OCI-LY7 (cell line): ENCODE measurements around the gene KCNMA1. TPM values are rescaled to one million over a fixed set of nuclear protein-coding genes. Genes with fewer than 3 reads are reported as not detected.

ENCODE experiments used
- BruUV-seq: library from RNA; stranded (reverse); fragments of 400-500 nt; replicated peaks from 2 replicates; lab custom pipeline; 2021; lab: Mats Ljungman, UMichigan
- CTCF ChIA-PET: fragments of 300-600 bp; sonication (Branson Sonifier 250); formaldehyde crosslinking; loops from one replicate; lab custom pipeline; 2022; ENCODE audit warnings: antibody characterized with exemption; ENCODE audit not compliant: unreplicated experiment; lab: Charles Lee
- POLR2A ChIA-PET: fragments of 300-600 bp; sonication (Branson Sonifier 250); formaldehyde crosslinking; loops from one replicate; lab custom pipeline; 2022; ENCODE audit warnings: antibody characterized with exemption; lab: Charles Lee
- DNase-seq: peaks from one replicate; pipeline ENCODE4 v3.0.0-alpha.2; 2015; ENCODE audit warnings: low spot score
- H2AFZ ChIP-seq: fragments of 200-600 bp; sonication (generic), shearing (Covaris generic); 2 replicates; pipeline ENCODE4 v1.6.1; 2014; ENCODE audit warnings: mild to moderate bottlenecking, antibody characterized with exemption, low read length, moderate library complexity
- H3K27ac ChIP-seq: fragments of 200-600 bp; sonication (generic); 2 replicates; pipeline ENCODE4 v1.5.1; 2014; ENCODE audit warnings: mixed run types, low read depth, mild to moderate bottlenecking, moderate library complexity, low read length, inconsistent platforms; ENCODE audit not compliant: poor library complexity, severe bottlenecking
- H3K36me3 ChIP-seq: fragments of 200-600 bp; sonication (generic); 2 replicates; pipeline ENCODE4 v1.6.1; 2014; ENCODE audit warnings: mild to moderate bottlenecking, antibody characterized with exemption, low read length, moderate library complexity, mixed read lengths; ENCODE audit not compliant: insufficient read depth
- H3K4me1 ChIP-seq: fragments of 200-600 bp; sonication (generic); 2 replicates; pipeline ENCODE4 v1.5.1; 2014; ENCODE audit warnings: mild to moderate bottlenecking, low read length; ENCODE audit not compliant: insufficient read depth, poor library complexity, severe bottlenecking
- H3K4me2 ChIP-seq: fragments of 200-600 bp; sonication (generic); 2 replicates; pipeline ENCODE4 v1.6.1; 2014; ENCODE audit warnings: mild to moderate bottlenecking, low read length
- H3K4me3 ChIP-seq: fragments of 200-600 bp; sonication (generic); 2 replicates; pipeline ENCODE4 v1.5.1; 2014; ENCODE audit warnings: mild to moderate bottlenecking, low read depth, low read length; ENCODE audit not compliant: poor library complexity, severe bottlenecking
- H3K79me2 ChIP-seq: fragments of 200-600 bp; sonication (generic); 2 replicates; pipeline ENCODE4 v1.6.1; 2016; ENCODE audit warnings: low read depth, mild to moderate bottlenecking, low read length, moderate library complexity, mixed read lengths; ENCODE audit not compliant: insufficient read depth
- H3K9me2 ChIP-seq: fragments of 200-600 bp; sonication (generic); 2 replicates; pipeline ENCODE4 v1.6.1; 2016; ENCODE audit warnings: mild to moderate bottlenecking, low read length, mixed read lengths; ENCODE audit not compliant: insufficient read depth
- H3K9me3 ChIP-seq: fragments of 200-600 bp; sonication (generic); 2 replicates; pipeline ENCODE4 v1.6.1; 2014; ENCODE audit warnings: mild to moderate bottlenecking, mixed run types, low read length, mixed read lengths
- H4K20me1 ChIP-seq: fragments of 200-600 bp; sonication (generic); 2 replicates; pipeline ENCODE4 v1.6.1; 2014; ENCODE audit warnings: mild to moderate bottlenecking, antibody characterized with exemption, low read length, moderate library complexity, mixed read lengths; ENCODE audit not compliant: insufficient read depth
- EZH2phosphoT487 ChIP-seq: fragments of 200-600 bp; sonication (generic); IDR thresholded peaks from 2 replicates; pipeline ENCODE4 v1.6.1; 2018; ENCODE audit warnings: low read depth, borderline replicate concordance, mild to moderate bottlenecking, mixed run types, antibody characterized with exemption, low read length, moderate library complexity, mixed read lengths
- intact Hi-C: fragments of 100-400 bp; cut with micrococcal nuclease; formaldehyde crosslinking; loops from one replicate; pipeline ENCODE4 v1.10.0; 2022; ENCODE audit not compliant: unreplicated experiment
- total RNA-seq, 2 experiments: library from RNA; depleted of rRNA in 1 of 2; stranded (reverse); fragments of >200 nt in 1 of 2; shearing (Covaris generic) in 1 of 2; gene quantifications; 2 replicates each; pipeline ENCODE4 v1.2.3, GENCODE V29; 2014 to 2022
- TF ChIP-seq, protein P1 (sequence below): fragments of 200-600 bp; sonication (generic); conservative IDR thresholded peaks from 2 replicates; pipeline ENCODE4 v1.5.1; 2014; ENCODE audit warnings: mild to moderate bottlenecking, antibody characterized with exemption, low read length, moderate library complexity, mixed read lengths

KCNMA1 gene
- total RNA-seq, 2 experiments from 2014 or later, result not detected

DNA sequence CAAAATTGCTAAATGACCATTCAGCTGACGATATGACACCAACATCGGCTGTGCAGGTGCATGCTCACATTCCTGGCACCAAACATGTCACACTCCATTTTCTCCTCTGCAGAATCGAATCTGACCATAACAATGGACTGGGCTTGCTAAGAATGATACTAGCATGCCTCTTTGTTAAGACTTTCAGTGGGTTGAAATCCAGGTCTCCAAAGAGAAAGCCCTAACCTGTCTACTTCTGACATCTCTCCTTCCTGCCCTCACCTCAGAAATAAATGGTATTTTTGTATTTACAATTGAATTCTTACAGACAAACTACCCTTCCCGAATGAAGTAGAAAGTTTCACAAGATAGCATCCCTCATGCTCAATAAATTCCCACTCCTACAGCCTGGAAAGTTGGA lies 373.9 kb downstream of the KCNMA1 start:
- H4K20me1 ChIP-seq, result no peaks in the 10 kb centered on the region
- TF ChIP-seq, protein P1, sequence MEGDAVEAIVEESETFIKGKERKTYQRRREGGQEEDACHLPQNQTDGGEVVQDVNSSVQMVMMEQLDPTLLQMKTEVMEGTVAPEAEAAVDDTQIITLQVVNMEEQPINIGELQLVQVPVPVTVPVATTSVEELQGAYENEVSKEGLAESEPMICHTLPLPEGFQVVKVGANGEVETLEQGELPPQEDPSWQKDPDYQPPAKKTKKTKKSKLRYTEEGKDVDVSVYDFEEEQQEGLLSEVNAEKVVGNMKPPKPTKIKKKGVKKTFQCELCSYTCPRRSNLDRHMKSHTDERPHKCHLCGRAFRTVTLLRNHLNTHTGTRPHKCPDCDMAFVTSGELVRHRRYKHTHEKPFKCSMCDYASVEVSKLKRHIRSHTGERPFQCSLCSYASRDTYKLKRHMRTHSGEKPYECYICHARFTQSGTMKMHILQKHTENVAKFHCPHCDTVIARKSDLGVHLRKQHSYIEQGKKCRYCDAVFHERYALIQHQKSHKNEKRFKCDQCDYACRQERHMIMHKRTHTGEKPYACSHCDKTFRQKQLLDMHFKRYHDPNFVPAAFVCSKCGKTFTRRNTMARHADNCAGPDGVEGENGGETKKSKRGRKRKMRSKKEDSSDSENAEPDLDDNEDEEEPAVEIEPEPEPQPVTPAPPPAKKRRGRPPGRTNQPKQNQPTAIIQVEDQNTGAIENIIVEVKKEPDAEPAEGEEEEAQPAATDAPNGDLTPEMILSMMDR, result no peak
- TF ChIP-seq EZH2phosphoT487, result no peak
- no peak overlapping the region for H3K27ac ChIP-seq
- no peaks in the 10 kb centered on the region for H3K36me3 ChIP-seq
- H3K79me2 ChIP-seq, result no peaks in the 10 kb centered on the region
- H2AFZ ChIP-seq, result no peak overlapping the region
- no TSS peak for BruUV-seq
- H3K4me1 ChIP-seq, result no peaks in the 10 kb centered on the region
- intact Hi-C loops, result no loop called here
- ChIA-PET POLR2A (no interaction called here), CTCF (no interaction called here)
- H3K4me2 ChIP-seq, result no peak overlapping the region
- no peaks in the 10 kb centered on the region for H3K9me3 ChIP-seq
- H3K9me2 ChIP-seq, result no peaks in the 10 kb centered on the region
- no peak overlapping the region for H3K4me3 ChIP-seq
- no peak for DNase-seq

DNA sequence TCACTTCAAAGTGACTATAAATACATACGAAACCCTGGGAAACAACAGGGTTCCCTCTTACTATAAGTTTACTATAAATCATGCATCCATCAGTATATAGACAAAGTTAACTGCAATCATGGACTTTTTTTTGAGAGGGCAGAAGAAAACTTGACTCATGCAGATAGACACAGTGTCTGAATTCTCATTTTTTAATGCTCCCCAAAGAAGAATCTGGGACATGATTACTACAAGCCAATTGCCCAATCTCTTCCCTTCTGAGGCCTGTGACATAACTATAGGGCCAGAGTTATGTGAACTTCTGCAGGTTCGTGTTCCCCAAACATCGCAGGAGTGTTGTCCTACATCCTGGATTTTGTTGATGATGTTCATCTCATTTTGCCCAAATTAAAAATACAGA lies 376.5 kb downstream of the KCNMA1 start:
- Histone ChIP-seq H4K20me1 (no peaks in the 10 kb centered on the region), H3K36me3 (no peaks in the 10 kb centered on the region), H3K79me2 (no peaks in the 10 kb centered on the region), H3K27ac (no peak overlapping the region), H2AFZ (no peak overlapping the region), H3K9me3 (no peaks in the 10 kb centered on the region), H3K4me2 (no peak overlapping the region), H3K4me3 (no peak overlapping the region), H3K9me2 (no peaks in the 10 kb centered on the region), H3K4me1 (no peaks in the 10 kb centered on the region)
- ChIA-PET CTCF (no interaction called here), POLR2A (no interaction called here)
- intact Hi-C loops, result no loop called here
- no peak for DNase-seq
- TF ChIP-seq, protein P1, result no peak
- TF ChIP-seq EZH2phosphoT487, result no peak
- no TSS peak for BruUV-seq

DNA sequence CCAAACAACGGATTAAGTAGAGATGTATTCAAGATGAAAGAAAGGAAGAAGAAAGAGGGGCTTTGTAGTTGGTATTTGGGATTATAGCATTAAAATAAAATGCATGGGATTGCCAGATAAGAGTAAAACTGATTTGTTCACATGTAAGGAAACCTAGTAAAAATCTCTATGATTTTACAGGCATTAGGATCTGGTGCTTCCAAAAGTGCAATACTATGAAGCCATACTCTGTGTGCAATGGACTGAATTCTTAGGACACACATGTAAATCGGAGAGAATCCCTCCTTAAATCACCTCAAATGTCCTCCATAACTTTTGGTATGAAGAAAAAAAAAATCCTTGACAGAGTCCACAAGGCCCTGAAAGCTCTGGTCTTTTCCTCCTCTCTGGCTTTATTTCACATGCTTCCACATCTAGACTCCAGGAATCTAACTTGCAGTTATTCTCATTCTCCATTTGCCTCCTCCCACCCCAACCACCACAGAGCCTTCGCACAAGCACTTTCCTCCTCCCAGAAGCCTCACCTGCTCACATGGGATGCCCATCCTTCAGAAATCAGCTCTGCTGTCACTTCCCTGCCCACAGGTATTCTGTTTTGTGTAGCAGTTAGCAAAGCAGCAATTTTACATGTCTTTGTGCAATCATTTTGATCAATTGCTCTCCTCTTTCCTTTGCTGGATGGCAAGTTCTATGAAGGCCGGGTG lies 378.3 kb downstream of the KCNMA1 start:
- POLR2A ChIA-PET, result no interaction called here
- no peaks in the 10 kb centered on the region for H3K9me3 ChIP-seq
- no TSS peak for BruUV-seq
- no peak overlapping the region for H3K27ac ChIP-seq
- intact Hi-C loops, result no loop called here
- no peak overlapping the region for H2AFZ ChIP-seq
- H3K4me1 ChIP-seq, result no peaks in the 10 kb centered on the region
- no peak overlapping the region for H3K4me2 ChIP-seq
- CTCF ChIA-PET, result no interaction called here
- H3K79me2 ChIP-seq, result no peaks in the 10 kb centered on the region
- no peaks in the 10 kb centered on the region for H3K36me3 ChIP-seq
- H3K9me2 ChIP-seq, result no peaks in the 10 kb centered on the region
- H3K4me3 ChIP-seq, result no peak overlapping the region
- no peak for DNase-seq
- H4K20me1 ChIP-seq, result no peaks in the 10 kb centered on the region
- TF ChIP-seq EZH2phosphoT487, result no peak
- TF ChIP-seq, protein P1, result no peak
